ENCODE data around the gene RICTOR. TPM values are rescaled to one million over a fixed set of nuclear protein-coding genes. Genes with fewer than 3 reads are reported as not detected.

Gene RICTOR
- polyA plus RNA-seq, 1 donor from 2014 or later = 12.9 TPM

- H3K9ac ChIP-seq (ENCODE audit: low read length) = no peak overlapping the region
- H3K79me2 ChIP-seq (replicated peaks; ENCODE audit: insufficient read depth, low read length) = no peaks in the 10 kb centered on the region
- H3K36me3 ChIP-seq (ENCODE audit: insufficient read depth, low read length) = no peaks in the 10 kb centered on the region
- H3K9me3 ChIP-seq (ENCODE audit: low read length) = no peaks in the 10 kb centered on the region
- H3K9me2 ChIP-seq (ENCODE audit: insufficient read depth, low read length) = no peaks in the 10 kb centered on the region
- H2AFZ ChIP-seq (ENCODE audit: low read depth, low read length) = no peak overlapping the region
- no peaks in the 10 kb centered on the region for H4K20me1 ChIP-seq (ENCODE audit: insufficient read depth)
- no peak overlapping the region for H3K4me2 ChIP-seq (ENCODE audit: low read length)
- H3K27ac ChIP-seq (ENCODE audit: low read length) = no peak overlapping the region
- TF ChIP-seq RAD21 (conservative IDR thresholded peaks at IDR 0.05) (no peak), EZH2 (IDR thresholded peaks at IDR 0.05; ENCODE audit: borderline replicate concordance, insufficient read depth, low read length, poor library complexity, severe bottlenecking) (no peak), TAF1 (IDR thresholded peaks at IDR 0.05; ENCODE audit: low read depth) (no peak), EP300 (conservative IDR thresholded peaks at IDR 0.05; ENCODE audit: poor library complexity, severe bottlenecking) (no peak), MXI1 (conservative IDR thresholded peaks at IDR 0.05; ENCODE audit: poor library complexity, severe bottlenecking) (no peak)
- H3F3A ChIP-seq (ENCODE audit: insufficient read depth, low read length, poor library complexity, severe bottlenecking) = no peaks in the 10 kb centered on the region
- no peaks in the 10 kb centered on the region for H3K27me3 ChIP-seq (ENCODE audit: insufficient read depth, low read depth, low read length)
- H3K4me3 ChIP-seq (ENCODE audit: low read length) = no peak overlapping the region
Observed at GRCh38 chr5:38888041-38888440, 186.2 kb downstream of the RICTOR start.

Small RNA genes within 50 kb of the gene (small RNA-seq; reads per million reads assigned to genes)
- 0 reads per million in 3 experiments for gene AIG1P1

Other genes starting within 250 kb of the RICTOR start
- gene OSMR, start 228.4 kb downstream of the RICTOR start, polyA plus RNA-seq = not detected in 2 replicates
- not detected in 2 replicates for gene FYB1, start 145.2 kb upstream of the RICTOR start, polyA plus RNA-seq

Measured in neural cell (in vitro differentiated cells).